Measurements from ENCODE around the gene MRM2. TPM values are rescaled to one million over a fixed set of nuclear protein-coding genes. Genes with fewer than 3 reads are reported as not detected.

MRM2 gene
- total RNA-seq, 2 experiments from 2014 or later: 3.6 to 3.7 TPM

GRCh38 chr7:2229467-2229866, 12.5 kb downstream of the MRM2 start:
- peaks cover 24% of the 10 kb centered on the region for H3K36me3 ChIP-seq (ENCODE audit: insufficient read depth, low read length)
- ChIA-PET POLR2A (no interaction called here), CTCF (no interaction called here)
- no peaks in the 10 kb centered on the region for H3K9me3 ChIP-seq (ENCODE audit: control insufficient read depth in 1 of 2, insufficient read depth in 1 of 2, low read length in 2 of 2)
- H3K27me3 ChIP-seq (ENCODE audit: control insufficient read depth in 1 of 2, insufficient read depth in 2 of 2, low read length in 2 of 2): no peaks in the 10 kb centered on the region
- H3K4me1 ChIP-seq (ENCODE audit: insufficient read depth, low read length): peaks cover 34% of the 10 kb centered on the region
- Mint-ChIP-seq H3K36me3 (ENCODE audit: low read depth) (peaks cover 56% of the 10 kb centered on the region), H3K9me3 (no peaks in the 10 kb centered on the region), H3K4me3 (peak overlapping the region; percentile 54), H3K27ac (no peak overlapping the region), H3K4me1 (ENCODE audit: low read depth) (peaks cover 30% of the 10 kb centered on the region), H3K27me3 (no peaks in the 10 kb centered on the region)
- no peak overlapping the region for H3K27ac ChIP-seq (ENCODE audit: low read depth in 1 of 2, low read length in 2 of 2)
- TF ChIP-seq CTCF (IDR thresholded peaks at IDR 0.05): no peak
- DNase-seq (no peak), ATAC-seq (ENCODE audit: poor library complexity) (no peak)
- intact Hi-C loops (cut with DNase I, micrococcal nuclease): no loop called here
- H3K4me3 ChIP-seq (ENCODE audit: low read length): no peak overlapping the region

- Mint-ChIP-seq H3K9me3 (no peaks in the 10 kb centered on the region), H3K36me3 (ENCODE audit: low read depth) (peaks cover 56% of the 10 kb centered on the region), H3K27ac (no peak overlapping the region), H3K4me3 (peak overlapping the region; percentile 25), H3K4me1 (ENCODE audit: low read depth) (peaks cover 29% of the 10 kb centered on the region), H3K27me3 (no peaks in the 10 kb centered on the region)
- ATAC-seq (ENCODE audit: poor library complexity): no peak
- peaks cover 29% of the 10 kb centered on the region for H3K36me3 ChIP-seq (ENCODE audit: insufficient read depth, low read length)
- intact Hi-C loops (cut with DNase I, micrococcal nuclease): no loop called here
- CTCF ChIA-PET: no interaction called here
- no peaks in the 10 kb centered on the region for H3K27me3 ChIP-seq (ENCODE audit: control insufficient read depth in 1 of 2, insufficient read depth in 2 of 2, low read length in 2 of 2)
- no peak overlapping the region for H3K4me3 ChIP-seq (ENCODE audit: low read length)
- peaks cover 34% of the 10 kb centered on the region for H3K4me1 ChIP-seq (ENCODE audit: insufficient read depth, low read length)
- H3K27ac ChIP-seq (ENCODE audit: low read depth in 1 of 2, low read length in 2 of 2): no peak overlapping the region
- no peak for DNase-seq
- no peaks in the 10 kb centered on the region for H3K9me3 ChIP-seq (ENCODE audit: control insufficient read depth in 1 of 2, insufficient read depth in 1 of 2, low read length in 2 of 2)
- POLR2A ChIA-PET: no interaction called here
- TF ChIP-seq CTCF (IDR thresholded peaks at IDR 0.05): no peak
Measured at GRCh38 chr7:2228921-2229320, 13.1 kb downstream of the MRM2 start.

- Histone ChIP-seq H3K4me1 (ENCODE audit: insufficient read depth, low read length) (peaks cover 25% of the 10 kb centered on the region), H3K36me3 (ENCODE audit: insufficient read depth, low read length) (peaks cover 36% of the 10 kb centered on the region), H3K27ac (ENCODE audit: low read depth in 1 of 2, low read length in 2 of 2) (no peak overlapping the region), H3K27me3 (ENCODE audit: control insufficient read depth in 1 of 2, insufficient read depth in 2 of 2, low read length in 2 of 2) (no peaks in the 10 kb centered on the region), H3K9me3 (ENCODE audit: control insufficient read depth in 1 of 2, insufficient read depth in 1 of 2, low read length in 2 of 2) (no peaks in the 10 kb centered on the region), H3K4me3 (ENCODE audit: low read length) (no peak overlapping the region)
- TF ChIP-seq CTCF (IDR thresholded peaks at IDR 0.05): no peak
- no peak for ATAC-seq (ENCODE audit: poor library complexity)
- ChIA-PET CTCF (no interaction called here), POLR2A (no interaction called here)
- H3K9me3 Mint-ChIP-seq: no peaks in the 10 kb centered on the region
- intact Hi-C loops (cut with DNase I, micrococcal nuclease): no loop called here
- no peaks in the 10 kb centered on the region for H3K27me3 Mint-ChIP-seq
- H3K27ac Mint-ChIP-seq: no peak overlapping the region
- H3K4me3 Mint-ChIP-seq: no peak overlapping the region
- no peak for DNase-seq
- peaks cover 23% of the 10 kb centered on the region for H3K4me1 Mint-ChIP-seq (ENCODE audit: low read depth)
- H3K36me3 Mint-ChIP-seq (ENCODE audit: low read depth): peaks cover 52% of the 10 kb centered on the region
Measured at GRCh38 chr7:2227699-2228098, 14.3 kb downstream of the MRM2 start.

Measured in CD4-positive, alpha-beta T cell (primary cell).